ENCODE measurements around the gene LRRC27.

DNA sequence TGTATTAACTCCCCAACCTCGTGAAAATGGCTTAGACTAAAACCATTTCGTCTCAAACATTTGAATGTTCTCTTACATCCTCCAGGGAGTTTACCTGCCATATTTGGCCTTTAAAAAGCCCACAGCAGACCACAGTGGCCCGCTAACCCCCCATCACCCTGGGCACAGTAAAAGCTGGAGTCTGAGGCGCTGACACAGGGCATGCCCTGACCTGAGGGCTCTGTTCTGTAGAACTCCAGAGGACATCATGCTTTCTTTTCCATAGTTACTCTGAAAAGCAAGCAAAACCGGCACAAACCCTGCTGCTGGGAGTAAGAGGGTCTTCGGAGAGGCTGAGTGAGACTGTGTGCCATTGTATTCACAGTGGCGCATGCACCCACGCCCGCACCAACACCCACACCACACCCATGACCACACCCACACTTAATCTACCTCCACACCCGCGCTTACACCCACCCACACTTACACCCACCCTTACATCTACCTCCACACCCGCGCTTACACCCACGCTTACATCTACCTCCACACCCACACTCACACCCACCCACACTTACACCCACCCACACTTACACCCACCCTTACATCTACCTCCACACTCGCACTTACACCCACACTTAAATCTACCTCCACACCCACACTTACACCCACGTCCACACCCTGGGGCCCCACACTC, 32.1 kb downstream of the LRRC27 start:
- TF ChIP-seq, protein P1, sequence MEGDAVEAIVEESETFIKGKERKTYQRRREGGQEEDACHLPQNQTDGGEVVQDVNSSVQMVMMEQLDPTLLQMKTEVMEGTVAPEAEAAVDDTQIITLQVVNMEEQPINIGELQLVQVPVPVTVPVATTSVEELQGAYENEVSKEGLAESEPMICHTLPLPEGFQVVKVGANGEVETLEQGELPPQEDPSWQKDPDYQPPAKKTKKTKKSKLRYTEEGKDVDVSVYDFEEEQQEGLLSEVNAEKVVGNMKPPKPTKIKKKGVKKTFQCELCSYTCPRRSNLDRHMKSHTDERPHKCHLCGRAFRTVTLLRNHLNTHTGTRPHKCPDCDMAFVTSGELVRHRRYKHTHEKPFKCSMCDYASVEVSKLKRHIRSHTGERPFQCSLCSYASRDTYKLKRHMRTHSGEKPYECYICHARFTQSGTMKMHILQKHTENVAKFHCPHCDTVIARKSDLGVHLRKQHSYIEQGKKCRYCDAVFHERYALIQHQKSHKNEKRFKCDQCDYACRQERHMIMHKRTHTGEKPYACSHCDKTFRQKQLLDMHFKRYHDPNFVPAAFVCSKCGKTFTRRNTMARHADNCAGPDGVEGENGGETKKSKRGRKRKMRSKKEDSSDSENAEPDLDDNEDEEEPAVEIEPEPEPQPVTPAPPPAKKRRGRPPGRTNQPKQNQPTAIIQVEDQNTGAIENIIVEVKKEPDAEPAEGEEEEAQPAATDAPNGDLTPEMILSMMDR (IDR thresholded peaks at IDR 0.05 in 2 of 3, conservative IDR thresholded peaks at IDR 0.05 in 1 of 3; ENCODE audit: borderline replicate concordance in 1 of 3, insufficient read depth in 1 of 3, low read depth in 2 of 3, low read length in 2 of 3) = no peak
- TF ChIP-seq POLR2A (IDR thresholded peaks at IDR 0.05; ENCODE audit: borderline replicate concordance, extremely low read depth, insufficient read depth, insufficient read length) (no peak), EZH2 (IDR thresholded peaks at IDR 0.05) (no peak), RAD21 (IDR thresholded peaks at IDR 0.05; ENCODE audit: low read depth) (no peak), YY1 (IDR thresholded peaks at IDR 0.05; ENCODE audit: extremely low read depth, insufficient replicate concordance, low read depth, low read length) (no peak), ZFX (IDR thresholded peaks at IDR 0.05) (no peak), CBX3 (IDR thresholded peaks at IDR 0.05; ENCODE audit: low read depth) (no peak)
